ENCODE data around the gene TOGARAM2.
A peak's percentile ranks its signal among the peaks of the same experiment; 100 is the strongest.

The TOGARAM2 gene

GRCh38 chr2:28997847-28998735 lies 17.0 kb downstream of the TOGARAM2 start:
- DNase-seq (ENCODE audit: low read depth): no peak

GRCh38 chr2:29000481-29000880 lies 19.4 kb downstream of the TOGARAM2 start:
- DNase-seq (ENCODE audit: low read depth): no peak

GRCh38 chr2:29000956-29001355 lies 19.9 kb downstream of the TOGARAM2 start:
- DNase-seq (ENCODE audit: low read depth): no peak

- no peak for DNase-seq (ENCODE audit: low read depth)
These were observed 20.7 kb downstream of the TOGARAM2 start for GRCh38 chr2:29001806-29002205.

DNA sequence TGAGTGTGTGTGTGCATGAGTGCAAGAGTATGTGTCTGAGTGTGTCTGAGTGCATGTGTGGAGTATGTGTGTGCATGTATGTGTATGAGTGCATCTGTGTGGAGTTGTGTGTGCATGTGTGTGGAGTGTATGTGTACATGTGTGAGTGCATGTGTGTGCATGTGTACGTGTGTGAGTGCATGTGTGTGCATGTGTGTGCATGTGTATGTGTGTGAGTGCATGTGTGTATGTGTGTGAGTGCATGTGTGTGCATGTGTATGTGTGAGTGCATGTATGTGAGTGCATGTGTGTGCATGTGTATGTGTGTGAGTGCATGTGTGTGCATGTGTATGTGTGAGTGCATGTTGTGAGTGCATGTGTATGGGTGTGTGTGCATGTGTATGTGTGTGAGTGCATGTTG lies 23.7 kb downstream of the TOGARAM2 start:
- no peak for DNase-seq (ENCODE audit: low read depth)

DNA sequence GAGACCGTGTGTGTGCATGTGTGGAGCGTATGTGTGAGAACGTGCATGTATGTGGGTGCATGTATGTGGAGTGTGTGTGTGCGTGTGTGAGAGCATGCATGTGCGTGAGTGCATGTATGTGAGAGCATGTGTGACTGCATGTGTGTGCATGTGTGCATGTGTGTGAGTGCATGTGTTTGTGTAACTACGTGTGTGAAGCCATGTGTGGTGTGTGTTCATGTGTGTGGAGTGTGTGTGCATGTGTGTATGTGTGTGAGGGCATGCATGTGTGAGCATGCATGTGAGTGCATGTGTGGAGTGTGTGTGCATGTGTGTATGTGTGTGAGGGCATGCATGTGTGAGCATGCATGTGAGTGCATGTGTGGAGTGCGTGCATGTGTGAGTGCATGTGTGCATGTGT lies 24.2 kb downstream of the TOGARAM2 start:
- no peak for DNase-seq (ENCODE audit: low read depth)

DNA sequence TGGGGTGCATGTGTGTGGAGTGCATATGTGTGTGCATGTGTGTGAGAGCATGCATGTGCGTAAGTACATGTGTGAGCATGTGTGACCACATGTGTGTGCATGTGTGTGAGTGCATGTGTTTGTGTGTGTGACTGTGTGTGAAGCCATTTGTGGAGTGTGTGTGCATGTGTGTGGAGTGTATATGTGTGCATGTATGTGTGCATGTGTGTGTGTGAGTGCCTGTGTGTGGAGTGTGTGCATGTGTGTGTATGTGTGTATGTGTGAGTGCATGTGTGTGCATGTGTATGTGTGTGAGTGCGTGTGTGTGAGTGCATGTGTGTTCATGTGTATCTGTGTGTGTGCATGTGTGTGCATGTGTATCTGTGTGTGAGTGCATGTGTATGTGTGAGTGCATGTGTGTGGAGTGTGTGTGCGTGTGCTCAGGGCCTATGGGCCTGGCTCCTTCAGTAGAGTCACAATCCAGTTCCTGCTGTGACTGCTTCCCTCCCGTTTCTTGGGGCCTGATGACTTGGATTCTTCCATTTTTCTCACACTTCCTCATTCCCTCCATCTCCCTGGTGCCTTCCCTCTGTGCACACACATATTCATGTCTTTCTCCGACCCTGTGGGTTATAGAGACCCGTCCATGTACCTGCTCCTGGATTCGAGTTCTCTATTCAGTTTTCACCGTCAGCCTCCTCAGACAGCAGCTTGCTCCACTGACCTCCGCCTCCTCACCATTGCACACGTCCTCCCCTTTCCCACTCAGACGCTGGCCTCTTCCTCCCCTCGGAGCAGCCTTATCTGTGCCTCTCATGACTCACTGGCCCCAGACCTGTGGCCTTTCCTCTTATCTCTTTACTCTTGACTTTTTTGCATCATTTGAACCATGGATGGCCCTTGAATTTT lies 25.2 kb downstream of the TOGARAM2 start:
- no peak for DNase-seq (ENCODE audit: low read depth)

GRCh38 chr2:29006980-29007301 lies 25.8 kb downstream of the TOGARAM2 start:
- no peak for DNase-seq (ENCODE audit: low read depth)

GRCh38 chr2:29009270-29009669 lies 28.2 kb downstream of the TOGARAM2 start:
- no peak for DNase-seq (ENCODE audit: low read depth)

- DNase-seq (ENCODE audit: low read depth): no peak
These were observed 28.9 kb downstream of the TOGARAM2 start for GRCh38 chr2:29009711-29010677.

DNA sequence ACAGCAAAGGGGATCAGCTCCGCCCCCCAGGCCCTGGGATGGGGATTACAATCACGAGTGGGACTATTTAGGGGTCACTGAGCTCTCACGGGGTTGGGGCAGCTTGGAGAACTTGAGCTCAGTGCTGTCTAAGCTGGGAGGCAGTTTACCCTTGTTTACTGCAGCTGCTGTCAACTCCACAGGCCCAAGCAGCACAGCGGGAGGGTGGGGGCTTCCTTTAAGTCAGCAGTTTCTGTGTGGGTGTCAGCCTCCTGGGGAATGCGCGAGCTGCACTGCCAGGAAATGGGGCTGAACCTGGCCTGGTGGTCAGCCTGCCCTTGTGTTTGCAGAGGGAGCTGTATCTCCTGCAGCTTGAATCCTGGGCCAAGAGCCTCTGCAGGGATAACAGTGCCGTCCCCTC lies 29.8 kb downstream of the TOGARAM2 start:
- DNase-seq (ENCODE audit: low read depth): no peak

DNA sequence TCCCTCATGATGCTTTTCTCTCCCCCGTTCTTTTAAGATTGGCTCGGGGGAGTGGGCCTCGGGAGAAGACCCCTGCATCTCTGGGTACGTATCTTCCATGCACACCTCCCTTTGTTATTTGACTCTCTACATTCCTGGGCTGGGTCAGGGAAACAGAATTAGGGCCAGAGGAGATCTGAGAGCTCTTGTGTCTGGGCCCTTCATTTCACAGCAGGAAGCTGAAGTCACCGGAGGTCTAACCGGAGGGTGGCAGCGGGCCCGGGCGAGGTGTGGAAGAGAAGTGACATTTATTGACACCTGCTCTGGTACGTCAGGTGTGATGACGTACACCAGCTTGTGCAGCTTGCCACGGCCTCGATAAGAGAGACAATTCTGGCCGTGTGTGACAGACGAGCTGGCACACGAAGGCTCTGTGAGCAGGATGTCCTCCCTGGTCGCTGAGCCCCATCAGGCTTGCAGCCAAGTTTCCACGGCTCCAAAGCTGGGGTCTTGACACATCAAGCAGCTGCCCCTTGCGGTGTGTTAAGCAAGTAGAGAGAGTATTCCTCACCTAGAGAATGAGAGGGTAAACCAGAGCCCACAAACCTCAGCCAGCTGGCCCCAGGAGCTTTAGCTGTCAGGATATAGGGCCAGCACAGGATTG lies 30.4 kb downstream of the TOGARAM2 start:
- DNase-seq (ENCODE audit: low read depth): peak; percentile 62

DNA sequence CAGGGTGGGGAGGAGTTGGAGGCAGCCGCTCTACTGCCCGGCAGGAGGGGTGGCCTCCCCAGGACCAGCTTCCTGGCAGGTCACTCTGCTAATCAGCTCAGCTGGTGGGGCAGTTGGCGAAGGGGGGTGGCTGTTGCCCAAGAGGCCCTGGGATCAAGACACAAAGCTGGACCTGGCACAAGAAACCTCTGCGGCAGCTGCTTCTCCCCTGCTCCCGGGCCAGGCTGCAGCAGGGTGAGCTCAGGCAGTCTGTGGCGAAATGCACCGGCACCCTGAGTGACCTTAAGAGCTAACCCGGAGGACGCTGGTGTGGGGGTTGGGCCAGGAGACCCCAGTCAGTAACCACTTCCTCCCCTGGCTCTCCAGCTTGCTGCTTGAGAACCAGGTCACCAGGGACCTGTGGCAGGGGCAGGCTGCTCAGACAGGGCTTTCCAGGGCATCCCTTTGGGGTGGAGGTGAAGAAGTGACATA lies 31.1 kb downstream of the TOGARAM2 start:
- no peak for DNase-seq (ENCODE audit: low read depth)

GRCh38 chr2:29013057-29013780 lies 32.1 kb downstream of the TOGARAM2 start:
- DNase-seq (ENCODE audit: low read depth): no peak

DNA sequence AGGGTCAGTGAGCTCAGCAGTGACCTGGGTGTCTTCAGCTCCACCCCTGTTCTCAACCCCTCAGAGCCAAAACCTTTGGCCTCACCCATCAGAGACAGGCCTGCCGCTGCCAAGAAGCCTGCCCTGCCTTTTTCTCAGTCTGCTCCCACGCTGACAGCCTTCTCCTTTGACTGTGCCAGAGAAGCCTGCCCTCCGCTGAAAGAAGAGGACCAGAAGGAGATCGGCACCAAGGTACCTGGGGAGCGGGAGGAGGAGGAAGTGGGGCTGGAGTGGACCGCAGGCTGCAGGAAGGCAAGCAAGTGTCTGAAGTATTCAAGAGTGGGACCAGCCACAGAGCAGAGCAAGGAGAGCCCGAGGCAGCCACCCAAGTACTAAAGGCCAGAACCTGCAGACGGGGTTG lies 33.2 kb downstream of the TOGARAM2 start:
- DNase-seq (ENCODE audit: low read depth): no peak

DNA sequence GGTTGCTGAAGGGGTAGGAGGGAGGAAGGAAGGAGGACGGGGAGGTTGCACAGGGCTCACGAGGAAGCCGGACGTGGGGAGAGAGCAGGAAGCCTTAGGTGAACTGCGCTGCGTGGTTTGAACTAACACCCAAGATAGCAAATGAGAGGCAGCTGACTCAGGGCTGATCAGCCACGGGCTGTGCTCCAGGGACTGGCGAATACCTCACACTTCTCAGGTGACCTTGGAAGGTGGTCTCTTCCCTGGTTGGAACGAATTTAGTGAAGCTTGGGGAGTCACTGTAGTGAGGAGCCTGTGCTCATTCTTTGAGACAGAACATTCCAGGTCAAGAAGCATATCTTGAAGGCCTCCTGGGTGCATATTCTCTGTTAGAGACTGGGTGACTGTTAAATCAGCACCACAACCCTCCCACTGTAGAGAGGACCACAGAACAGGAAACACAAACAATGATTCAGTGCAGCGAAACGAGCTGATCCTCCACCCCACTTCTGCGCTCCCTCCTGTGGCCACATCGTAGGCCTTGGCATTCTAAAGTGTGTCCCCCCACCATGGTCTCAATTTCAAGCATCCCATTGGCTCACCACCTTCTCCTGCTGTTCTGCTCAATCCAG lies 33.8 kb downstream of the TOGARAM2 start:
- DNase-seq (ENCODE audit: low read depth): peak; percentile 51

- DNase-seq (ENCODE audit: low read depth): no peak
These were observed 34.8 kb downstream of the TOGARAM2 start for GRCh38 chr2:29015701-29016470.

- DNase-seq (ENCODE audit: low read depth): no peak
These were observed 35.4 kb downstream of the TOGARAM2 start for GRCh38 chr2:29016504-29016903.

GRCh38 chr2:29017716-29018435 lies 36.8 kb downstream of the TOGARAM2 start:
- DNase-seq (ENCODE audit: low read depth): no peak
